Measurements from ENCODE around the gene HCRT. TPM values are rescaled to one million over a fixed set of nuclear protein-coding genes. Genes with fewer than 3 reads are reported as not detected.
A peak's percentile ranks its signal among the peaks of the same experiment; 100 is the strongest.
"Not testable (repeated sequence)": the region's sequence is repeated elsewhere in the genome, so short reads cannot be mapped to it uniquely, and the experiment has no call there.

Gene HCRT
- total RNA-seq, 1 donor from 2014 or later = 0.47 TPM

DNA sequence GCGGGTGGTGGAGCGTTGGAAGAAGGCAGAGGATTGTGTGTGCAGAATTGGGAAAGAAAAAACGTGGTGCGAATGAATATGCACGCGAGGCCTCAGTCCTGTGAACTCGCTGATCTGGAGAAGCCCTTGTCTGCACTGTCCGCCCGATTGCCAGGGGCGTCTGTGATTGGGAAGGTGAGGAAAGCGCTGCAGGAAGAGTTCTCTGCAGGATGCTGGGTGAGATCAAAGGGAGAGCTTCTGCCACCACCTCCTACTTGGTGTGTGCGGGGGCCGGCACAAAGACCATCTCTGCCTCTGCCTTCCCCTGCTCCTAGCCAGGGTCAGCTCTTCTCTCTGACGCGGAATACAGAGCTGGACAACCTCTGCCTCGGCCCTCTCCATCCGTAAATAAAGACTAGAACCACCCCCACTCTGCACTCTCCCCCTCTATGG is 29.6 kb downstream of the HCRT start:
- H3K4me3 Mint-ChIP-seq = peak overlapping the region; percentile 91
- H3K4me1 Mint-ChIP-seq = peaks cover 44% of the 10 kb centered on the region
- TF ChIP-seq, protein P1, sequence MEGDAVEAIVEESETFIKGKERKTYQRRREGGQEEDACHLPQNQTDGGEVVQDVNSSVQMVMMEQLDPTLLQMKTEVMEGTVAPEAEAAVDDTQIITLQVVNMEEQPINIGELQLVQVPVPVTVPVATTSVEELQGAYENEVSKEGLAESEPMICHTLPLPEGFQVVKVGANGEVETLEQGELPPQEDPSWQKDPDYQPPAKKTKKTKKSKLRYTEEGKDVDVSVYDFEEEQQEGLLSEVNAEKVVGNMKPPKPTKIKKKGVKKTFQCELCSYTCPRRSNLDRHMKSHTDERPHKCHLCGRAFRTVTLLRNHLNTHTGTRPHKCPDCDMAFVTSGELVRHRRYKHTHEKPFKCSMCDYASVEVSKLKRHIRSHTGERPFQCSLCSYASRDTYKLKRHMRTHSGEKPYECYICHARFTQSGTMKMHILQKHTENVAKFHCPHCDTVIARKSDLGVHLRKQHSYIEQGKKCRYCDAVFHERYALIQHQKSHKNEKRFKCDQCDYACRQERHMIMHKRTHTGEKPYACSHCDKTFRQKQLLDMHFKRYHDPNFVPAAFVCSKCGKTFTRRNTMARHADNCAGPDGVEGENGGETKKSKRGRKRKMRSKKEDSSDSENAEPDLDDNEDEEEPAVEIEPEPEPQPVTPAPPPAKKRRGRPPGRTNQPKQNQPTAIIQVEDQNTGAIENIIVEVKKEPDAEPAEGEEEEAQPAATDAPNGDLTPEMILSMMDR (conservative IDR thresholded peaks at IDR 0.05) = no peak
- H3K9me3 Mint-ChIP-seq = no peaks in the 10 kb centered on the region
- peak overlapping the region; percentile 35 for H3K27ac Mint-ChIP-seq (ENCODE audit: unreplicated experiment)
- DNase-seq (ENCODE audit: low read depth, low spot score) = no peak
- no peaks in the 10 kb centered on the region for H3K36me3 Mint-ChIP-seq (ENCODE audit: low read depth)
- H3K27me3 Mint-ChIP-seq (ENCODE audit: low read depth) = no peaks in the 10 kb centered on the region

DNA sequence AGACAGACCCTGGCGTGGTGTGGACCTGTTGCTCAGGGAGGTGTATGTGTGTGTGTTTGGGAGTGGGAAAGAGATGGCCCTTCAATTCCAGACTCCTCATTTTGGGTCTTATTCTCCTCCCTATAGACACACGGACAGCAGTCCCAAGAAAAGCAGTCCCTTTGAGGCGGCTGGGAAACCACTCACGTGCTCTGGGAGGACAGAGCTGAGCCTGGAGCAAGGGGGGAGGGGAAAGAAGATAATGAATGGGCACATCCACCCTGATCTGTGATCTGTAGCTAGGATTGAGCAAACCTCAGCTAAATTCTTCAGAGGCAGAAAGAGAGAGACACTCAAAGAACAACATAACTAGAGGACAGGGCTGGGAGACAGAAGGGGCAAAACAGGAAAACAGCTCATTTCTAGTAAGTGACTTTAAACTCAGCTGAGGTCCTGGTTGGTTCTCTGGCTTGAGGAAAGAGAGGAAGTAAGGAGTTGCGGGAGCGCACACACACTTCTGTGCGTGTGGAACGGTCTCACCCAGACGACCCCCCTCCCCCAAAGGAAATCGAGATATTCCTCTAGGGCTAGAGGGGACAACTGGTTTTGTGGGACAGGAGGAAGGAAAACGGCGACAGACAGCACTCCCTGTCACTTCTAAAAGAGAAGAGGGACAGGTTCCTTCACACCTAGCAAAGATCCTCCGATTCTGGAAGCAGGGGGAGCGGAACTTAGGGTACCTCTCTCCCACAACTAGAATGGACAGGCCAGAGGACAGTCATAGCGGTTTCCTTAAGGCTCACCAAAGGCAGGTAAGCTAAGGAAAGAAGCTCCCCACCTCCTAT is 31.1 kb downstream of the HCRT start:
- TF ChIP-seq, protein P1 (conservative IDR thresholded peaks at IDR 0.05) = no peak
- H3K9me3 Mint-ChIP-seq = no peaks in the 10 kb centered on the region
- no peaks in the 10 kb centered on the region for H3K27me3 Mint-ChIP-seq (ENCODE audit: low read depth)
- no peaks in the 10 kb centered on the region for H3K36me3 Mint-ChIP-seq (ENCODE audit: low read depth)
- peak overlapping the region; percentile 91 for H3K4me3 Mint-ChIP-seq
- no peak for DNase-seq (ENCODE audit: low read depth, low spot score)
- peak overlapping the region; percentile 66 for H3K27ac Mint-ChIP-seq (ENCODE audit: unreplicated experiment)
- peaks cover 39% of the 10 kb centered on the region for H3K4me1 Mint-ChIP-seq

DNA sequence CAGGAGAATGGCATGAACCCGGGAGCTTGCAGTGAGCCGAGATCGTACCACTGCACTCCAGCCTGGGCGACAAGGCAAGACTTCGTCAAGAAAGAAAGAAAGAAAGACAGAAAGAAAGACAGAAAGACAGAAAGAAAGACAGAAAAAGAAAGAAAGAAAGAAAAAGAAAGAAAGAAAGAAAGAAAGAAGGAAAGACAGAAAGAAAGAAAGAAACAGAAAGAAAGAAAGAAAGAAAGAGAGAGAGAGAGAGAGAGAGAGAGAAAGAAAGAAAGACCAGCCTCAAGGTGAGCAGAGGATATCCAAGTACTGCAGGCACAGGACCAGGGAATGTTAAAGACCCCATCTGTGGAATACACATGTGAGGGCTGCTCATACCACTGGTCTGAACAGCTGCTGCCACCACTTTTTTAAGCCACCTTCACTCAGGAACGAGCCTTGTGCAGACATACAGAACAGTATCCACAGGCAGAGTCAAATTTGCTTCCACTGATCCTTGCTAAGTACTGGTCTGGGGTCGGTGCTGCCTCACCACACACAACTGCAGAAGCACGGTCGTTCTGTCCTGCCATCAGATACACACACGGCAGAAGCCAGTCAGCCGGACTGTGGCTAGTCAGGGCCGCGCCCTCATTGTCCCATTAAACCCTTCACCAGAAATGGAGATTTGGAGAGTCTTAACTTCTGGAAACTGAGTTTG is 38.2 kb downstream of the HCRT start:
- no peaks in the 10 kb centered on the region for H3K36me3 Mint-ChIP-seq (ENCODE audit: low read depth)
- TF ChIP-seq, protein P1 (conservative IDR thresholded peaks at IDR 0.05) = no peak
- H3K9me3 Mint-ChIP-seq = no peaks in the 10 kb centered on the region
- no peak for DNase-seq (ENCODE audit: low read depth, low spot score)
- H3K4me3 Mint-ChIP-seq = no peak overlapping the region
- peaks cover 27% of the 10 kb centered on the region for H3K4me1 Mint-ChIP-seq
- no peak overlapping the region for H3K27ac Mint-ChIP-seq (ENCODE audit: unreplicated experiment)
- no peaks in the 10 kb centered on the region for H3K27me3 Mint-ChIP-seq (ENCODE audit: low read depth)

DNA sequence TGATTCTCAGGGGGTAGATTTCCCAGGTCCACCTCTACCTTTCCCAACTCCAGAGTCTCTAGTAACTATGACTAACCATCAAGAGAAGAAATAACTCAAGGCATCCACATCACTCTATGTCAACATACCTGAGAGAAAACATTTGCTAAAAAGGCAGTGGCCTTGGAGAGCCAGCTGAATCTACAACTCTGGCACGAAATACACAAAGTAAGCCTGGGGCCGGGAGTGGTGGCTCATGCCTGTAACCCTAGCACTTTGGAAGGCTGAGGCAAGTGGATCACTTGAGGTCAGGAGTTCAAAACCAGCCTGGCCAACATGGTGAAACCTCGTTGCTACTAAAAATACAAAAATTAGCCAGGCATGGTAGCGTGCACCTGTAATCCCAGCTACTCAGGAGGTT is 42.1 kb downstream of the HCRT start:
- not testable (repeated sequence) for H3K27ac Mint-ChIP-seq (ENCODE audit: unreplicated experiment); DNase-seq (ENCODE audit: low read depth, low spot score); H3K27me3 Mint-ChIP-seq (ENCODE audit: low read depth); H3K9me3 Mint-ChIP-seq; H3K4me3 Mint-ChIP-seq; H3K36me3 Mint-ChIP-seq (ENCODE audit: low read depth)
- peaks cover 25% of the 10 kb centered on the region for H3K4me1 Mint-ChIP-seq

DNA sequence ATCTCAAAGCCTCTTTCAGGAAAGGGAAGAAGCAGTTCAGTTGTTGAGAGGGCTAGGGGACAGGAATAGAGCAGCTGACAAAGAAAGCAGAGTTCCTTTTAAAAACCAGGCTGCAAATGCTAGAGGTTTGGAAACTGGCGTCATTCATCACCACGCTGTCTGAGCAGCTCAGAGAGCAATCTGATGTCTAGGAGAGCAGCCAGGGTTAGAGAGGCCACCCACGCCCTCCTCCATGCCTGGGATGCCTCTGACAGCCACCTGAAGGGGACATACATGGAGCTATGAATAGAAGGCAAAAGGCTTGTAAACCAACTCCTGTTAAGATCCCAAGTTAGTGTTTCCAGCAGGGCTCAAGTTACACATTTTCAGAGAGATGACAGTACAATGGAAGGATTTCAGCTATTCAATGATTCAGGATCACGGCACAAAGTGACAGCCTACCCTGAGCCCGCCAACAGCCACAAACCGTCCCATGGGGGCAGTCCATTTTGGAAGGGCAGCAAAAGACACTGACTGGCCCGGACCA is 42.8 kb downstream of the HCRT start:
- Mint-ChIP-seq H3K9me3 (no peaks in the 10 kb centered on the region), H3K27me3 (ENCODE audit: low read depth) (no peaks in the 10 kb centered on the region), H3K4me3 (no peak overlapping the region), H3K36me3 (ENCODE audit: low read depth) (no peaks in the 10 kb centered on the region), H3K4me1 (peaks cover 25% of the 10 kb centered on the region), H3K27ac (ENCODE audit: unreplicated experiment) (no peak overlapping the region)
- no peak for DNase-seq (ENCODE audit: low read depth, low spot score)
- TF ChIP-seq, protein P1 (conservative IDR thresholded peaks at IDR 0.05) = no peak

DNA sequence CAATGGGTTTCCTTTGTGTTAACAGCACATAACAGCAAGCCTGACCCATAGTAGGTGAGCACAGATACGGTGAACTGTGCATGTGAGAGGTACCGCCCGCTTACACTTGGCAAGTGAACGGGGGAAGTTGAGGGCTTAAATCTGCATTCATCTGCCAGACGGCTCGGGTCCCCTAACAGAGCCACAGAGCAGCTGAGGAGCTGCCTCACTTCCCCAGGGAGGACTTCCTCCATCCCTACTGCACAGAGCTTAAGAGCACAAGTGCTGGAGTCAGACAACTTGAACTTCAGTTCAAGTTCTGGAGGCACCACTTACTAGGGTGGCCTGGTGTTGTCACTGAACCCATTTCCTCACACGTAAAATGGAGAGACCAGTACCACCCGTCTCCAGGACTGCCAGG is 43.9 kb downstream of the HCRT start:
- Mint-ChIP-seq H3K36me3 (ENCODE audit: low read depth) (no peaks in the 10 kb centered on the region), H3K4me1 (peaks cover 25% of the 10 kb centered on the region), H3K27ac (ENCODE audit: unreplicated experiment) (no peak overlapping the region), H3K27me3 (ENCODE audit: low read depth) (no peaks in the 10 kb centered on the region), H3K4me3 (no peak overlapping the region), H3K9me3 (no peaks in the 10 kb centered on the region)
- TF ChIP-seq, protein P1 (conservative IDR thresholded peaks at IDR 0.05) = no peak
- DNase-seq (ENCODE audit: low read depth, low spot score) = no peak

DNA sequence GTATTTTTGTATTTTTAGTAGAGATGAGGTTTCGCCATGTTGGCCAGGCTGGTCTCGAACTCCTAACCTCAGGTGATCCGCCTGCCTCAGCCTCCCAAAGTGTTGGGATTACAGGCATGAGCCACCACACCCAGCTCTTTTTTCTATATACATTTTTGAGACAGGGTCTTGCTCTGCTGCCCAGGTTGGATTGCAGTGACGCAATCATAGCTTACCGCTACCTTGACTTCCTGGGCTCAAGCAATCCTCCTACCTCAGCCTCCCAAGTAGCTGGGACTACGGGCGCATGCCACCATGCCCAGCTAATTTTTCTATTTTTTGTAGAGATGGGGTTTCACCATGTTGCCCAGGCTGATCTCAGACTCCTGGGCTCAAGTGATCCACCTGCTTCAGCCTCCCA is 44.6 kb downstream of the HCRT start:
- not testable (repeated sequence) for H3K27ac Mint-ChIP-seq (ENCODE audit: unreplicated experiment); H3K4me3 Mint-ChIP-seq; DNase-seq (ENCODE audit: low read depth, low spot score); H3K27me3 Mint-ChIP-seq (ENCODE audit: low read depth); H3K36me3 Mint-ChIP-seq (ENCODE audit: low read depth); H3K9me3 Mint-ChIP-seq
- H3K4me1 Mint-ChIP-seq = peaks cover 28% of the 10 kb centered on the region
